HEK293T (cell line): ENCODE results near the gene RFX1.

Experiments used
- BHLHE40 ChIP-seq: fragments of 450-650 bp; IDR thresholded peaks from 2 replicates; pipeline ENCODE4 v1.6.1; 2016; ENCODE audit warnings: mild to moderate bottlenecking, moderate library complexity, borderline replicate concordance
- ELF4 ChIP-seq: fragments of 450-650 bp; IDR thresholded peaks from 2 replicates; pipeline ENCODE4 v1.6.1; 2017; ENCODE audit warnings: antibody characterized with exemption
- FOXA1 ChIP-seq: fragments of 450-650 bp; IDR thresholded peaks from 2 replicates; pipeline ENCODE4 v1.6.1; 2016; ENCODE audit warnings: mild to moderate bottlenecking
- FOXM1 ChIP-seq: fragments of 450-650 bp; IDR thresholded peaks from 2 replicates; pipeline ENCODE4 v1.6.1; 2017; ENCODE audit warnings: mild to moderate bottlenecking, borderline replicate concordance
- LEF1 ChIP-seq: fragments of 450-650 bp; IDR thresholded peaks from 2 replicates; pipeline ENCODE4 v1.6.1; 2017; ENCODE audit warnings: mild to moderate bottlenecking, borderline replicate concordance
- NFRKB ChIP-seq: fragments of 450-650 bp; IDR thresholded peaks from 2 replicates; pipeline ENCODE4 v1.6.1; 2016; ENCODE audit warnings: mild to moderate bottlenecking, moderate library complexity
- SP1 ChIP-seq: fragments of 450-650 bp; IDR thresholded peaks from 2 replicates; pipeline ENCODE4 v1.6.1; 2017
- SUZ12 ChIP-seq: fragments of 450-650 bp; IDR thresholded peaks from 2 replicates; pipeline ENCODE4 v1.6.1; 2016; ENCODE audit warnings: mild to moderate bottlenecking
- TARDBP ChIP-seq: fragments of 450-650 bp; IDR thresholded peaks from 2 replicates; pipeline ENCODE4 v1.6.1; 2016

GRCh38 chr19:13920940-13921747, 85.0 kb downstream of the RFX1 start:
- TF ChIP-seq FOXM1, result no peak
- TF ChIP-seq SUZ12, result no peak
- TF ChIP-seq LEF1, result no peak
- TF ChIP-seq BHLHE40, result no peak
- no peak for TF ChIP-seq FOXA1
- TF ChIP-seq SP1, result no peak
- no peak for TF ChIP-seq TARDBP
- no peak; the same call in 1 of the 2 replicates for TF ChIP-seq ELF4
- no peak for TF ChIP-seq NFRKB
